ENCODE measurements around the gene MRPL53. TPM values are rescaled to one million over a fixed set of nuclear protein-coding genes. Genes with fewer than 3 reads are reported as not detected.

Gene MRPL53
- total RNA-seq, 5 donors from 2014 or later (not counting 1 experiment from before 2014, with no cell fraction given): 53.9 to 77.9 (median 59.4) TPM

DNA sequence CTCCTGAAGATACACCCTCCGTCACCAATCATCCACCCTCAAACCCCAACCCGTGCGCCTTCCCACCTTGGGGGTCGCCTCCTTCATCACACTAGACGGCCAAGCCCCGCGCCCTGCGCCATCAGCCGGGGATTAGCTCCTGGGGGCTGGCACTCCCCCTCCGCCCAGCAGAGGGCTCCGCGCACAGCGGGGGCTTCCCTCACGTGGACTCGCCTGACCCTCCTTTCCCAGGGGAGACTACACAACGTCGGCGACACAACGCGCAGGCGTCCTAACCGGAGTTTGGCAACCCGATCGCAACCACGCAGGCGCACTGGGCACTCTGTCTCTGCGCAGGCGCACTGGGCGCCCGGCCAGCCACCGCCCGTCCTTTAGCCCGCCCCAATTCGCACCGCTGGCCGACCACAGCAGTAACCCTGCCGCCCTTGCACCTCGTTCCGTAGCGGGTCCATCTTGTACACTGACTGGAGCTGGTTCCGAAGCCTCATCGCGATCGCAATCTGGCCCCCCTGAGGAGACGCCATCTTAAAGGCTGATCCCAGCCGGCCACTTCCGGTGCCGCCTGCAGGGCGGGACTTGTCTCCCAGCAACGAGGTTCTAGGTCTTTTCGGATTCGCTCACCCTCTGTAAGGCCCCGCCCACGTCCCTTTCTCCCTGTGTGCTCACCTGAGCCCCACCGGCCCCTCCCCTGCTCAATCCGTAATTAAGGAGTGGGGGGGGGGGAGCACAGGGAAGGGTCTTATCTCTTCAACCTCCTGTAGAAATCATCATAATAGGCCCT is 34.9 kb upstream of the MRPL53 start, which contains the start of gene PCGF1:
TSS of gene PCGF1 (minus strand) at position 551 of the 781 bp plus-strand sequence. CDS start at position 524, 27 bp downstream.
- Histone ChIP-seq H3K27me3 (replicated peaks in 1 of 2; ENCODE audit: control insufficient read depth in 2 of 2, extremely low read depth in 1 of 2, insufficient read depth in 2 of 2, low read length in 1 of 2) (peaks cover 14 to 62% of the 10 kb centered on the region in 2 experiments), H3K36me3 (ENCODE audit: control insufficient read depth in 2 of 2, extremely low read depth in 1 of 2, insufficient read depth in 1 of 2, low read length in 1 of 2) (peaks cover 9 to 15% of the 10 kb centered on the region in 2 donors), H3K4me1 (ENCODE audit: control insufficient read depth in 1 of 2, extremely low read depth in 1 of 2, insufficient read depth in 2 of 2, low read length in 2 of 2) (peaks cover 11 to 47% of the 10 kb centered on the region in 2 experiments), H3K4me3 (ENCODE audit: control insufficient read depth in 1 of 2, extremely low read depth in 1 of 2, low read length in 1 of 2) (peak within 1 kb of the TSS; percentile 95 to 99), H3K27ac (ENCODE audit: low read length) (peak within 1 kb of the TSS; percentile 95), H3K9me3 (no peaks in the 10 kb centered on the region)
- DNase-seq: peak; percentile 92 to 100 (median 98)
- Mint-ChIP-seq H3K4me3 (peak within 1 kb of the TSS; percentile 94 to 100 (median 95)), H3K27me3 (peaks cover 30 to 47% of the 10 kb centered on the region in 2 donors), H3K27ac (peak within 1 kb of the TSS; percentile 100), H3K9me3 (no peaks in the 10 kb centered on the region), H3K36me3 (peaks cover 29% of the 10 kb centered on the region), H3K4me1 (peaks cover 41 to 57% (median 51%) of the 10 kb centered on the region in 3 donors)
- WGBS (ENCODE audit: insufficient coverage): under 1% methylated on average over 49 of the region's 56 CpGs
- CTCF ChIA-PET: interaction anchor here (0.6 to 1.4 kb wide), 4 partner anchors 23 to 481 kb away, joined by 3 to 7 read pairs (median 6); partner anchors contain the start of genes CCDC142 (in 1 of the 2) and TTC31 (in 1 of the 2)
- POLR2A ChIA-PET: interaction anchor here in 1 of 2 donors (0.6 kb wide), 1 partner anchor 307 kb away, joined by 4 read pairs; no protein-coding TSS in a partner anchor
- peak; percentile 93 to 95 (median 94) for ATAC-seq (replicated peaks in 1 of 4)

DNA sequence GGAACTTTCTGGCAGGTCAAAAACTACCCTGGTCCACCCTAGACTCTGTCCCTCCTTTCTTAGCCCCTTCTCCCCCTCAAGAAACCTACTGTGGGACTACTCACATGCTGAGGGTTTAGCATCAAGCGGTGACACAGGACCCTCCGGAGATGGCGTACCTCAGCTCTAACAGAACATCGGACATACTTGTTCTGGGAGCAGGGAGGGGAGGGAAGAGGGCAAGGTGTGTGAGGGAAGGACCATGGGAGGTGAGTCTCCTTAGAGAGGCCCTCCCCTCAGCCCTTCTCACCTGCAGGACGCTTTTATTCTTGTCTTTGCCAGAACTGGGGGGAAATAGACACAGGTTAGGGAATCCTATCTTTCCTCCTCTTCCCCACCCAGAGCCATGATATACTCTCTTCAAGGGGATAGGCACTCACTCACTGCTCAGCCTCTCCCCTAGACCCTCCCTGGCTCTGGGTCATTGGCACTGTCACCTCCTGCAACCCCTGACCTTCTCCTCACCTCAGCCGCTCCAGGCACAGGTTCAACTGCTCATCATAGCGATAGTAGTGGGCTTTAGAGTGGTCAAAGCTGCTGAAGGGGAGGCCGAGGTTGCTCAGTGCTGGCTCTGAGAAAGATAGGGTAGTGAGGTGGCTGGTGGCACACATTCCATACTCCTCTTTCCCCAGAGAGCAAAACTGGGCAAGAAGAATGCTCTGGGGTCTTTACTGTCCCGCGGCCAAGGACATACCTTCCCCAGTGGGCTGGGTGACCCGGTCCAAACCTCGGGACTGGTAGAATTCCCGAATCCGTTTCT is 33.2 kb upstream of the MRPL53 start:
- Mint-ChIP-seq H3K9me3 (no peaks in the 10 kb centered on the region), H3K4me1 (peaks cover 47 to 64% (median 54%) of the 10 kb centered on the region in 3 donors), H3K27ac (no peak overlapping the region), H3K4me3 (peak overlapping the region in 1 of 3 donors; percentile 94), H3K27me3 (peaks cover 38 to 53% of the 10 kb centered on the region in 2 donors), H3K36me3 (peaks cover 29% of the 10 kb centered on the region)
- DNase-seq (no peak), ATAC-seq (replicated peaks in 1 of 4) (no peak)
- H3K4me3 ChIP-seq (ENCODE audit: control insufficient read depth in 1 of 2, extremely low read depth in 1 of 2, low read length in 1 of 2): no peak overlapping the region
- H3K9me3 ChIP-seq: no peaks in the 10 kb centered on the region
- peaks cover 20 to 64% of the 10 kb centered on the region in 2 experiments for H3K27me3 ChIP-seq (replicated peaks in 1 of 2; ENCODE audit: control insufficient read depth in 2 of 2, extremely low read depth in 1 of 2, insufficient read depth in 2 of 2, low read length in 1 of 2)
- H3K4me1 ChIP-seq (ENCODE audit: control insufficient read depth in 1 of 2, extremely low read depth in 1 of 2, insufficient read depth in 2 of 2, low read length in 2 of 2): peaks cover 11 to 53% of the 10 kb centered on the region in 2 experiments
- CTCF ChIA-PET: no interaction called here
- peaks cover 9 to 15% of the 10 kb centered on the region in 2 donors for H3K36me3 ChIP-seq (ENCODE audit: control insufficient read depth in 2 of 2, extremely low read depth in 1 of 2, insufficient read depth in 1 of 2, low read length in 1 of 2)
- POLR2A ChIA-PET: no interaction called here
- WGBS (ENCODE audit: insufficient coverage): no CpG with 5 or more reads among the region's 14 CpGs
- no peak overlapping the region for H3K27ac ChIP-seq (ENCODE audit: low read length)

DNA sequence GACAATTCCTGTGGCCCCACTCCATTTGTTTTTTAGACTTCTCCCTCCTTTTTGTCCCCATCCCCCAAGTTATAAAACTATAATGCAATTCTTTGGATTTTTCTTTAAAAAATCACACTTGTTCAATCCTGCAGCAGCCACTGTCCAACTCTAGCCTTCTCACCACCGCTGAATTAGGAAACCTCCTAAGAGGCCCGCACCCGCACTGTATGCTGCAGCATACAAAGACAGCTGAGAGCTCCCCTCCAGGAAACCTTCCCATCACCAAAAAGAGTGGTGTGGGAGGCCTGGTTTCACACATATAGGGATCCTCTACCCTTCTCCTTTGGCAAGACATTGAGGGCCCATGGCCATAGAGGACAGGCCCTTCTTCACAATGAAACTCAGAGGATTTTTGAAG is 32.1 kb upstream of the MRPL53 start:
- Mint-ChIP-seq H3K27me3 (peaks cover 42 to 63% of the 10 kb centered on the region in 2 donors), H3K4me1 (peaks cover 47 to 71% (median 58%) of the 10 kb centered on the region in 3 donors), H3K9me3 (no peaks in the 10 kb centered on the region), H3K27ac (no peak overlapping the region), H3K36me3 (peaks cover 29% of the 10 kb centered on the region), H3K4me3 (peak overlapping the region; percentile 5 to 67 (median 49))
- peaks cover 21 to 71% of the 10 kb centered on the region in 2 experiments for H3K27me3 ChIP-seq (replicated peaks in 1 of 2; ENCODE audit: control insufficient read depth in 2 of 2, extremely low read depth in 1 of 2, insufficient read depth in 2 of 2, low read length in 1 of 2)
- no peaks in the 10 kb centered on the region for H3K9me3 ChIP-seq
- DNase-seq (no peak), ATAC-seq (replicated peaks in 1 of 4) (no peak)
- no peak overlapping the region for H3K4me3 ChIP-seq (ENCODE audit: control insufficient read depth in 1 of 2, extremely low read depth in 1 of 2, low read length in 1 of 2)
- POLR2A ChIA-PET: no interaction called here
- no CpG with 5 or more reads among the region's 3 CpGs for WGBS (ENCODE audit: insufficient coverage)
- CTCF ChIA-PET: interaction anchor here in 1 of 2 donors (0.5 to 1.2 kb wide), 2 partner anchors 21 to 27 kb away, joined by 3 to 4 read pairs; no protein-coding TSS in a partner anchor
- H3K4me1 ChIP-seq (ENCODE audit: control insufficient read depth in 1 of 2, extremely low read depth in 1 of 2, insufficient read depth in 2 of 2, low read length in 2 of 2): peaks cover 11 to 58% of the 10 kb centered on the region in 2 experiments
- H3K36me3 ChIP-seq (ENCODE audit: control insufficient read depth in 2 of 2, extremely low read depth in 1 of 2, insufficient read depth in 1 of 2, low read length in 1 of 2): peaks cover 9 to 15% of the 10 kb centered on the region in 2 donors
- no peak overlapping the region for H3K27ac ChIP-seq (ENCODE audit: low read length)

DNA sequence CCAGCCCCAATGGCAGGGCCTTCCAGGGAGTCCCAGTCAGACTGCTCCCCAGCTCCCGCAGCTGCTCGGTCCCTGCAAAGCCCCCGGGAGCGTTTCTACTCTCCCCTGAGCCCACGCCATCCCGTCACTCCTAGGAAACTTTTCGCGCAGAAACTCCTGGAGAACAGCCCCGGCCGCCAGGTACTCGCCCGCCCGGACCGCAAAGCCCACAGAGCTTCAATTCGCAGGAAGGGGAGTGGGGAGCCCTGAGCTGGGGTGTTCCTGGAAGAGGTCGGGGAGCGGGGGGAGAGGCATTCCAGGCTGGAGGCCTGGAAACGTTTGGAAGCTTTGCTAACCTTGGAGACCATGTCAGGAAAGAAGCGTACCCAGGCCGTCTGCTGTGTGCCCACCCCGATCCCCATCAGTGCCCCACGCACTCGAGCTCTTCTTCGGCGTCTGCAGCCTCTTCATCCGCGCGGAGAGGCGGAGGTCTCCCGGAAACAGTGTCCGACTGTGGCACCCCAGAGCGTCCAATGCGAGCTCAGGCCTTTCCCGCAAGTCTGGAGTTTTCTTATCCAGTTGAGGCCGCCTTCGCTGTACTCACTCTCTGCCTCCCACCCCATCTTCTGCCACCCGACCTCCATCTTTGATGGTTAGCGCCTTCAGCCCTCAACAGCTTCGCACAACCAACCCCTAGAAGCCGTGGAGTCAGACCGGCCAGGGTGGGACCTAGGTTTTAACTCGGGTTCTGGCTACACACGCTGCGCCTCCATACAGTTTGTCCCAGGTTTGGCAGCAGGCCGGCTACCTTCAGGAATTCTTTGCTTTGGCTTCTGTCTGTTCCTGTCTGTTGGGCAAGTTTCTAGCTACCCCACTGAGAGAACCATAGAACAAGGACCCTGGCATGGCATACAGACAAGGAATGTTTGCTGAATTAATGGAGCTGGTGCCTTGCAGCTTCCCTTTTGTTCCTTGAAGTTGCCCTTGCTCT is 31.3 kb upstream of the MRPL53 start:
- no peak for DNase-seq
- CTCF ChIA-PET: interaction anchor here (0.5 to 1.2 kb wide), 2 partner anchors 28 to 45 kb away, joined by 3 to 4 read pairs; partner anchors contain the start of gene WBP1 (in 1 of the 2)
- H3K4me1 ChIP-seq (ENCODE audit: control insufficient read depth in 1 of 2, extremely low read depth in 1 of 2, insufficient read depth in 2 of 2, low read length in 2 of 2): peaks cover 11 to 66% of the 10 kb centered on the region in 2 experiments

DNA sequence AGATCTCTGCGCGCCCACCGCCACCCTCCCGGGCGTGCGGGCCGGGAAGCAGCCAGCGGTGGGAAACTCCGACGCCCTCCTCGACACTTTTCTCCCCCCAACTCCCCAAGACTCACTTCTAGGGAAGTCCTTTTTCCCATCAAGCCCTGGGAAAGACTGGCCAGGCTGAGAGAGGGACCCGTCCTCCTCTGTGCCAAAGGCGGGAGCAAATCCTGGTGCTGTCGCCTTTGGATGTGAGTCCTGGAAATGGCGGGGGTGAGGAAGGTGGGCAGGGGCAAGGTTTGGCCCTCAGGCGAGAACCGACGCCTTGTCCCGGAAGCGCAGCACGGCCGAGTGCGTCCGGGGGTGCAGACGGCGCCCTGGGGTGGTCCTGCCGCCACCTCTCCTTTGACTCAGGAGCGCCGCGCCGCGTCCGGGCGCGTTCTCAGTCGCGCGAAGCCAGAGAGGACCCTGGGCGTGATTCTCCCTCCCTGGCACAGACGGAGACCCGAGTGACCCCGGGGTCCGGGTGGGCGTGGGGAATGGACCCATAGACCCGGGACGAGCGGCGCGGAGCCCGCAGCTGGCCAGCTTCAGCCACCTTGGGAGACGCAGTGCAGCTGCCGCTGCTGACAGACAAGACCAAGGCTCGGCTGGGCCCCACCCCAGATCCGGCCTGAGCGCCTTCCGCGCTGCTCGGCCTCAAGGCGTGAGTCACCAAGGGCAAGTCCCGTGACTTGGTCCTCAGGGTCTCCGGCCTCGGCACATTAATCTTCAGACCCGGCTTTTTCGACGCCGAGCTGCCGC is 30.4 kb upstream of the MRPL53 start:
- CTCF ChIA-PET: no interaction called here
- DNase-seq: peak in 5 of 35 experiments; percentile 15 to 47 (median 39)
- peak overlapping the region; percentile 45 to 67 for H3K4me3 ChIP-seq (ENCODE audit: control insufficient read depth in 1 of 2, extremely low read depth in 1 of 2, low read length in 1 of 2)

More for the DNA sequence above, 31.3 kb upstream of the MRPL53 start:
- Mint-ChIP-seq H3K36me3 (peaks cover 29% of the 10 kb centered on the region), H3K9me3 (no peaks in the 10 kb centered on the region), H3K27ac (peak overlapping the region; percentile 34 to 52), H3K4me1 (peaks cover 51 to 75% (median 63%) of the 10 kb centered on the region in 3 donors), H3K27me3 (peaks cover 47 to 68% of the 10 kb centered on the region in 2 donors), H3K4me3 (peak overlapping the region; percentile 67 to 70 (median 68))
- POLR2A ChIA-PET: interaction anchor here in 1 of 2 donors (0.5 kb wide), 2 partner anchors 30 to 336 kb away, joined by 7 to 8 read pairs; no protein-coding TSS in a partner anchor
- Histone ChIP-seq H3K36me3 (ENCODE audit: control insufficient read depth in 2 of 2, extremely low read depth in 1 of 2, insufficient read depth in 1 of 2, low read length in 1 of 2) (peaks cover 9 to 15% of the 10 kb centered on the region in 2 donors), H3K27me3 (replicated peaks in 1 of 2; ENCODE audit: control insufficient read depth in 2 of 2, extremely low read depth in 1 of 2, insufficient read depth in 2 of 2, low read length in 1 of 2) (peaks cover 21 to 79% of the 10 kb centered on the region in 2 experiments), H3K9me3 (no peaks in the 10 kb centered on the region), H3K4me3 (ENCODE audit: control insufficient read depth in 1 of 2, extremely low read depth in 1 of 2, low read length in 1 of 2) (peak overlapping the region; percentile 45 to 67), H3K27ac (ENCODE audit: low read length) (no peak overlapping the region)
- ATAC-seq (replicated peaks in 1 of 4): no peak
- WGBS (ENCODE audit: insufficient coverage): 84% methylated on average over 30 of the region's 45 CpGs

More for the DNA sequence above, 30.4 kb upstream of the MRPL53 start:
- H3K4me3 Mint-ChIP-seq: peak overlapping the region; percentile 67 to 70 (median 68)
- peaks cover 9 to 15% of the 10 kb centered on the region in 2 donors for H3K36me3 ChIP-seq (ENCODE audit: control insufficient read depth in 2 of 2, extremely low read depth in 1 of 2, insufficient read depth in 1 of 2, low read length in 1 of 2)
- H3K4me1 Mint-ChIP-seq: peaks cover 51 to 74% (median 65%) of the 10 kb centered on the region in 3 donors
- no peaks in the 10 kb centered on the region for H3K9me3 Mint-ChIP-seq
- POLR2A ChIA-PET: interaction anchor here in 1 of 2 donors (0.5 kb wide), 1 partner anchor 337 kb away, joined by 7 read pairs; no protein-coding TSS in a partner anchor
- peaks cover 29% of the 10 kb centered on the region for H3K36me3 Mint-ChIP-seq
- H3K27ac ChIP-seq (ENCODE audit: low read length): no peak overlapping the region
- WGBS (ENCODE audit: insufficient coverage): 2% methylated on average over 63 of the region's 67 CpGs
- H3K27me3 Mint-ChIP-seq: peaks cover 55 to 77% of the 10 kb centered on the region in 2 donors
- peak in 2 of 4 experiments; percentile 17 to 22 for ATAC-seq (replicated peaks in 1 of 4)
- H3K27ac Mint-ChIP-seq: peak overlapping the region; percentile 34 to 52
- H3K9me3 ChIP-seq: no peaks in the 10 kb centered on the region
- H3K4me1 ChIP-seq (ENCODE audit: control insufficient read depth in 1 of 2, extremely low read depth in 1 of 2, insufficient read depth in 2 of 2, low read length in 2 of 2): peaks cover 13 to 68% of the 10 kb centered on the region in 2 experiments
- H3K27me3 ChIP-seq (replicated peaks in 1 of 2; ENCODE audit: control insufficient read depth in 2 of 2, extremely low read depth in 1 of 2, insufficient read depth in 2 of 2, low read length in 1 of 2): peaks cover 21 to 88% of the 10 kb centered on the region in 2 experiments

Measured in T-cell (primary cell).